NK-92 treated with Interleukin-12 subunit alpha and Interleukin-12 subunit beta, amount 100 ng/mL, for 24 hours (cell line): ENCODE measurements around the gene PIGQ.

Source experiments
- DNase-seq: peaks from one replicate; lab custom pipeline; 2025; lab: John Stamatoyannopoulos, UW

Gene PIGQ

DNA sequence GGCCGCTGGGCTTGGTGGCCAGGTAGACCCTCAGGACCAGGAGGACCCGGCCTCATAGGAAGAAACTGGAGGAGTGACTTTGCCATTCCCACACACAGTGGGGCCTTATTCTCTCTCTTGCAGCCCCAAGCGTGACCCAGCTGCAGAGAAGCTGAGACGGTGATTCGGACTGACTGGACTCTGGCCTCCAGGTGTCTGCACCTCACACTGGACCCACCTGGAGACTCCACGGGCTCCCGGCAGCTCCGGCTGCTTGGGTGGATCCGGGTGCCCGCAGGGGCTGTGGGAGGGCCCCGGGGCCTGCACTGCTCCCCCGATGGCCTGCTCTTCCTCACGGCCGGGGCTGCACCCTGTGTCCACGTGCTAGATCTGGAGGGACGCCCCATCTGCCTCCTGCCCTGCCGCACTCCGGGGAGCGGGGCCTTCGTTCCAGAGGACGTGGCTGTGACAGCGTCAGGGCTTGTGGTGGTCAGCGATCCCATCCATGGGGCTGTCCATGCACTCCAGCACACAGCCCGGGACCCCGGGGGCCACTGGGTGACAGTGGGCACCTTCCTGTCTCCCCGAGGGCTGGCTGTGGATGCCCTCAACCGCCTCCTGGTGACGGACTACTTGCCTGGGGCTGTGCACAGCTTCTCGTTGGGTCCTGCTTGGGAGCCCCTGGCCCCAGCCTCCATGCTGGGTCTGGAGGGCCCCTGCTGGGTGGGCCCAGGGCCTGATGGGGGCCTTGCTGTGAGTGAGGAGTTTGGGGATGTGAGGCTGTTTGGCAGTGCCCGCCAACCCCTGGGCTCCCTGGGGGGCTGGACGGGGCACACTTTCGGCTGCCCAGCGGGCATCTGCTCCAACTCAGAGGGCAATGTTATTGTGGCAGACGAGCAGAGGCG lies 2.2 kb upstream of the PIGQ start:
- no peak for DNase-seq

DNA sequence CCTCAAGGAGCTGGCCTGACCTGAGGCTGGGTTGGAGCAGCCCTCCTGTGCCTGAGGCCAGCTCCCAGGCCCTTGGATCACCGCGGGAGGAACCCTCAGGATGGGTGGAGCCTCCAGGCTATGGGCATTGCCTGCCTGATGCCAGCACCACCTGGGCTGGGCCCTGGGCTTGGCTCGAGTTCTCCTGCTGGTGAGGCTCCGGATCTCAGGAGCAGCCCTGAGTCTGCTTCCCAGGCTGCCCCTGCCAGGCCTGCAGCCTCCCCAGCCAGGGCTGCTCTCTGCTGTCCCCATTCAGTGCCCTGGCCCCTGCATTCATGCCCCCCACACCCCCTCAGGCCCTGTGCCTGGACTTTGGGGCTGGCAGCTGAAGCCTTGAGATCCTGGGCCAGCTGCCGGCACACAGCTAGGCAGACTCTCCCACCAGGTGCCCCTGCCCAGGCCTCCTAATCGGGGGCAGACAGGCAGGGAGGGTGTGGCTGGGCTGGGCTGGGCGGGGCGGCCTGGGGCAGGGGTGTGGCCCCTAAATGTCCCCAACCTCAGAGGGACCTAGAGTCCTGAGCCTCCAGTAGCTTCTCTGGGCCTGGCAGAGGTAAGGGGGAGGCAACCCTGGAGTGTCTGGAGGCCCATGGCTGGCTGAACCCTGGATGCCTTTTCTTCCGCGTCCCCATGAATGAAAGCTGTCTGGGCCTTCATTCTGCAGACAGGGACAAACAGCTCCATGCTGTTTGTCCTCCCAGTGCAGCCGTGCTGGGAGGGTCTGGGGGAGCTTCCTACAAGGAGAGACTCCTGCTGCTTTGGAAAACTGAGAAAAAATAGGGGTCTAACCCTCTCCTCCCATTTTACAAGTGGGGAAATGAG lies 1.1 kb upstream of the PIGQ start:
- DNase-seq = no peak

DNA sequence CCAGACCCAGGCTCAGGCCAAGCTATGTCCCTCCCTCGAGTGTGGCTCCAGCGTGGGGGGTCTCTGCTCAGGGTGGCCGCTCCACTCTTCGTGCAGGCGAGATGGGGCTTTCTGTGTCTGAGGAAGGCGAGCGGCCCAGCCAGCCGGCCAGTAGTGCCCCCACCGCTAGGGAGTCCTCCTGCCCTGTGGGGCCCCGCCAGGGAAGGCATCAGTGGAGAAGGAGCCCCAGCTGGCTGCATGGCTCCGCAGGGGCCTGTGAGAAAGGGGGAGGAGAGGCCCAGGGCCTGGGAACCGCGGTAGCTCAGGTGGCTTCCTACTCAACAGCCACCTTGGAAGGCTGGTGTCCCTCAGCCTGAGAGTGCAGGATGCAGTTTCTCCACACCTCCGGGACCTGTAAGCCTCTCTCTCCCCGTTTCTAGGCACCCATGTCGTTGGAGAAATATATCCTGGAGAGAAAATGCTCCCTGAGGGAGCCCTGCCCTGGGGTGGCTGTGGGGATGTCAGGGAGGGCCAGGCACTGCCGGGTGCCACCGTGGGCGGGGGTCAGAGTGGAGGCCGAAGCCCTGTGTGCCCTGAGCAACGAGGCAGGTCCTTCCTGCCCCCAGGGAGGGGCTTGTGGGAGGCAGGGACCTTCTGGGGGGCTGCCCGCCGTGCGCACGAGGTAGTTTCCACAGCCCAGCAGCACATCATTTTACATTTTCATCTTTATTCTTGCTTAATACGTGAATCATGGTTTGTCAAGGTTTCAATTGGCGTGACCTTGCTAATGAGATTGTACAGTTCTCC lies 3.3 kb downstream of the PIGQ start:
- DNase-seq = no peak

DNA sequence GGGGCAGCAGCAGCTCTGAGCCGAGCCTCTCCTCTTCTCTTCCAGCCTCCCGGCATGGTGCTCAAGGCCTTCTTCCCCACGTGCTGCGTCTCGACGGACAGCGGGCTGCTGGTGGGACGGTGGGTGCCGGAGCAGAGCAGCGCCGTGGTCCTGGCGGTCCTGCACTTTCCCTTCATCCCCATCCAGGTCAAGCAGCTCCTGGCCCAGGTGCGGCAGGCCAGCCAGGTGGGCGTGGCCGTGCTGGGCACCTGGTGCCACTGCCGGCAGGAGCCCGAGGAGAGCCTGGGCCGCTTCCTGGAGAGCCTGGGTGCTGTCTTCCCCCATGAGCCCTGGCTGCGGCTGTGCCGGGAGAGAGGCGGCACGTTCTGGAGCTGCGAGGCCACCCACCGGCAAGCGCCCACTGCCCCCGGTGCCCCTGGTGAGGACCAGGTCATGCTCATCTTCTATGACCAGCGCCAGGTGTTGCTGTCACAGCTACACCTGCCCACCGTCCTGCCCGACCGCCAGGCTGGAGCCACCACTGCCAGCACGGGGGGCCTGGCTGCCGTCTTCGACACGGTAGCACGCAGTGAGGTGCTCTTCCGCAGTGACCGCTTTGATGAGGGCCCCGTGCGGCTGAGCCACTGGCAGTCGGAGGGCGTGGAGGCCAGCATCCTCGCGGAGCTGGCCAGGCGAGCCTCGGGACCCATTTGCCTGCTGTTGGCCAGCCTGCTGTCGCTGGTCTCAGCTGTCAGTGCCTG lies 4.4 kb downstream of the PIGQ start:
- no peak for DNase-seq

DNA sequence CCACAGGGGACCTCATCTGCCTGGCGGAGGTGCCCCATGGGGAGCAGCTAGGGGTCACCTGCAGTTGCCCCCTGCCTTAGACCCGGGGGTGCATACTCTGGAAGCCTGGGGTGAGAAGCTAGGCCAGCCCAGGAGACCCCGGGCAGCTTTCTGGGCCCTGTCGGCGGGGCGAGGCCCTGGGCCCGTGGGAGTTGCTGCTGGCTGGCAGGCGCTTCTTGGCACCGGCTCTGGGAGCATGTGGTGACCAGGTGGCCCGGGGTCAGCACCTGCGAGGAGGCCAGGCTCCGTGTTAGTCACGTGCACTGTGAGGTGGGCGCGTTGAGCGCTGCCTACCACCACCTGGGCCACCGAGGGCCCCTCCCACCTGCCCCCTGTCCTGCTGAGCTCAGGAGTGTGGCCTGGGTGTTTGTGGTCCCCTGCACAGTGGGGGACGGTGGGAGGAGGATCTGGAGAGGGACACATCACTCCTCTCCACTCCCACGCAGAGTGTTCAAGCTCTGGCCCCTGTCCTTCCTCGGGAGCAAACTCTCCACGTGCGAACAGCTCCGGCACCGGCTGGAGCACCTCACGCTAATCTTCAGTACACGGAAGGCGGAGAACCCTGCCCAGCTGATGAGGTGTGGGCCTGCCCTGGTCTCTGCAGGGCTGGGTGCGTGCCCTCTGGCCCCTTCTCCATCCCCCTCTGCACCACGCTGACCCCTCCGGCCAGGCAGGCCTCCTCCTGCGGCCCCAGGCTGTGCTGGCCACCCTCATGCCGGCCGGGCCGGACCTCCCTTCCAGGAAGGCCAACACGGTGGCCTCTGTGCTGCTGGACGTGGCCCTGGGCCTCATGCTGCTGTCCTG lies 5.8 kb downstream of the PIGQ start:
- no peak for DNase-seq

DNA sequence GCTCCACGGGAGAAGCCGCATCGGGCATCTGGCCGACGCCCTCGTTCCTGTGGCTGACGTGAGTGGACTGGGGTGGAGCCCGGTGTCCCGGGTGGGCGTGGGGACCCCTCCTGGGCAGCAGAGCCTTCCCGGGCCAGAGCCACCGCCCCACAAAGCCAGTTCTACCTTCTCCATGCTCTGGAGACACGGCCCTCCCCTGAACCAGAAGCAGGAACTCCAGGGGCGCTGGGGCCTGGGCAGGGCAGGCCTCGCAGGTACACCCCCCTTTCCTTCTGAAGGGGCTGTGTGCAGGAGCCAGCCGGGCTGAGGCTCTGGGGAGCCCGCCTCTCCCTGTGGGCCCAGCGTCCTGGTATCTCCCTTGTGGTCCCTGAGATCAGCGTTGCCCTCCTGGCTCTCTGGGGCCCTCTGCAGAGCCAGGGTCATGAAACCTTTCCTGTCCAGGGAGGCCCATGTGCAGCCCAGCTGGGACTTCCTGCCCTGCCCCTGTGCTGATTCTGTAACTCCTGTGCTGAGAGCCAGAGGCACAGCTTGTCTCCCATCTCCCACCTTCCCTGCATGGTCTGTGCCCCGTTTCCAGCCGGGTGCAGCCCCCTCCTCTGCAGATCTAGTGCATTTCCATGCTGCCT lies 6.5 kb downstream of the PIGQ start:
- no peak for DNase-seq

DNA sequence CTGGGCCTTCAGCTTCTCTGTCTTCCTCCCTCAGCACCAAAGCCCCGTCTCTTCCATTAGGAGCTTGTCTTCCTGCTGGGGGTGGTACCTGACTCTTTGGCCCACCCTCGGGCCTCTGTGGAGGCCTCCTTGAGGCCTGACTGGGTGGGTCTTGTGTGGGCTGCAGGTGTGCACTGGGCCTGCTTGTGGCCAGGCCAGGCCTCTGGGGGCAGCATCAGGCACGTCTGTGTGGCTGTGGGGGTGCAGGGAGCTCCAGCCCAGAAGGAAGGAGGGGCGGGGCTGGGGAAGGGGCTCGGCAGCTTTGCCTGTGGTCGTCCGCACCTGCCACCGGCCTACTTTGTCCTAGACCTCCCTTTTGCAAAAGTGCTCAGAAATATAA lies 7.0 kb downstream of the PIGQ start:
- no peak for DNase-seq

DNA sequence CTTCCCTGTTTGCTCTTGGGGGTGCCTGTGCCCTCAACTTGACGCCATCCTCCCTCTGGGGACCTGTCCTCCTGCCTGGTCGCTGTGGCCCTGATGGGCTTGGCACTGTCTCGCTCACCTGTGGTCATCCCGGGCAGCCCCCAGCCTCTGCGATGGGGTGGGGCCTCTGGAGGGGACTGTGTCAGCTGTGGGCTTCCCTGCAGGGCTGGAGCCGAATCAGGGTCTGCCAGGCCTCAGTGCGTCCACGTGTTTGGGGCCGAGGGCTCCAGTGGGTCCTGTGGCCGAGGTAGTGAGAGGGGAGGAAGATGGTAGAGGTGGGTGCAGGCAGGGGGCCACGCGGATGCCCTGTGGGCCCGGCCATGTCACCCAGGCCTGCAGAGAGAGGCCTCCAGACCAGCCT lies 8.0 kb downstream of the PIGQ start:
- no peak for DNase-seq

DNA sequence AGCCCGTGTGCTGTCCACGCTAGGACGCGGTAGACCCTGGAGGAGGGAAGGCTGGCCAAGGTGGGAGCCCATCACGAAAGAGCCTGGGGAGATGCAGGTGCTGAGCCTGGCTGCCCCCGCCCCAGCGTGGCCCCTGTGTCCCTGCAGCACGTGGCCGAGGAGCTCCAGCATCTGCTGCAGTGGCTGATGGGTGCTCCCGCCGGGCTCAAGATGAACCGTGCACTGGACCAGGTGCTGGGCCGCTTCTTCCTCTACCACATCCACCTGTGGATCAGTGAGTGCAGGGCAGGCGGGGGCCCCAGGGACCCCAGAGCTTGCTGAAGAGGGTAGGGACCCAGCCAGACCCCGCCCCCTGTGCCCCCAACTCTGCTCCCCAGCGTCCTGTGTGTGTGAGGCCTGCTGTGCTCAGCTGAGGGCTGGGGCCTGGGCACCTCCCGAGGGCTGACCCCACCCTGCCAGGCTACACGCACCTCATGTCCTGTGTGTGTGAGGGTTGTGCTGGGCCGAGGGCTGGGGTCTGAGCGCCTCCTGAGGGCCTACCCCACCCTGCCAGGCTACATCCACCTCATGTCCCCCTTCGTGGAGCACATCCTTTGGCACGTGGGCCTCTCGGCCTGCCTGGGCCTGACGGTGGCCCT lies 8.6 kb downstream of the PIGQ start:
- no peak for DNase-seq

DNA sequence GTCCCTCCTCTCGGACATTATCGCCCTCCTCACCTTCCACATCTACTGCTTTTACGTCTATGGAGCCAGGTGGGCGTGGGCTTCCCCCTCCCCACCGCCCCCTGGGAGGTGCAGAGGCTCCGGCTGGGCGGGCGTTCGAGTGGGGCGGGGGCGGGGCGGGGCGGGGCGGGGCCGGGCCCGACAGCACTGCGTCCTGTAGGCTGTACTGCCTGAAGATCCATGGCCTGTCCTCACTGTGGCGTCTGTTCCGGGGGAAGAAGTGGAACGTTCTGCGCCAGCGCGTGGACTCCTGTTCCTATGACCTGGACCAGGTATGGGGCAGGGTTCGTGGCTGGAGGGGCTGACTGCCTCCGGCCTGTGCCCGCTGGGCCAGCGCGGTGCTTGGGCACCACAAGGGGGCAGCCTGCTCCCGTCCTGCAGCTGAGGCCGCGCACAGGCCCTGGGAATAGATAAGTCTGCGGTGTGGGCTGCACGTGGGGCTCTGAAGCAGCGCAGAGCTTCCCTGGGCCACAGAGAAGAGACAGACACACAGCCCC lies 9.2 kb downstream of the PIGQ start:
- DNase-seq = no peak

DNA sequence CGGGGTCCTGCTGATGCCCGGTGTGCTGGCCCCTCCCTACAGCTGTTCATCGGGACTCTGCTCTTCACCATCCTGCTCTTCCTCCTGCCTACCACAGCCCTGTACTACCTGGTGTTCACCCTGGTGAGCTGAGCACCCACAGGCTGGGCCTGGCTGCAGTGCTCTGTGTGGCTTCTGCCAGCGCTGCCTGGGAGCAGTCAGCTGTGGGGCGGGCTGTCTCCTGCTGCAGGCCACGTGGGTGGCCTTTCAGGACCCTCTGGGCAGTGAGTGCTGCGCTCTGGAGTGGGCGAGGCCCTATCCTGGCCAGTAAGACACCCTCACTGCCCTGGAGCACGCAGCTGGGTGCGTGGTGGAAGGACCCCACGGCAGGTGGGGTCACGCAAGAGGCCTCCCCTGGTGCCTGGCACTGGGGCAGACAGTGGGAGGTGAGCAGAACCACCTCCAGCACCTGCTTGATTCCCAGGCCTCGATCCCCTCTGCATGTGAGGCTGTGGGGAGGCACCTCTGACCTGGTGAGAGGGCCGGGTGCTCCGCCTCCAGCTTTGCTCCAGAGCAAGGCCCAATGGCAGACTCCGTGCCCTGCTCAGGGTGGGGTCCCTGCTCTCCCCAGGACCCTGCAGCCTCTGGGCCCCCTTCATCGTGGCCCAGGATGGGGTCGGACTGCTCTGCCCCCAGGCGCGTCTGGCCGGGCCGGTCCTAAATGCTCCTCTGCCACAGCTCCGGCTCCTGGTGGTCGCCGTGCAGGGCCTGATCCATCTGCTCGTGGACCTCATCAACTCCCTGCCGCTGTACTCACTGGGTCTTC lies 10.6 kb downstream of the PIGQ start:
- DNase-seq = no peak

DNA sequence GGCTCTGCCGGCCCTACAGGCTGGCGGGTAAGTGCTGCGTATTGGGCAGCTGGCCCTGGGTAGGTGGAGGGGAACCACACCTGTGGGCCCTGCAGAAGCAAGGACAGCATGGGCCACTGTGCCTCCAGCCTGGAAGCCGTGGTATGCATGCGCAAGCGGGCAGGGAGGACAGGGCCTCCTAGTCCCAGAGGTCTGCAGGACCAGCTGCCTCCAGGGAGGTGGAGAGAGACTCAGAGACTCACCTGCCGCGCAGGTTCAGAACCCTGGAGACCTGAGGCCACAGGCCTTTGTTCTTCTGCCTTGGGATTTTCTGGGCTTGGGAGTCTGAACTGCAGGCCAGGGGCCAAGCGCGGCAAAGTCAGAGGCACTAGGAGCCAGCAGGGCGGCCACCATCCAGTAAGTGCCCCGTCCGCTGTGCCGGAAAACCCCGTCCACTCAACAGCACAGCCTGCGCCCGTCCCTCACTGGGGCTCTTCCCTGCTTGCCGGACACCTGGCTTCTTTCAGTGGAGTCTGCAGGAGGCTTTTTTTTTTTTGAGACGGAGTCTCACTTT lies 11.3 kb downstream of the PIGQ start:
- no peak for DNase-seq

DNA sequence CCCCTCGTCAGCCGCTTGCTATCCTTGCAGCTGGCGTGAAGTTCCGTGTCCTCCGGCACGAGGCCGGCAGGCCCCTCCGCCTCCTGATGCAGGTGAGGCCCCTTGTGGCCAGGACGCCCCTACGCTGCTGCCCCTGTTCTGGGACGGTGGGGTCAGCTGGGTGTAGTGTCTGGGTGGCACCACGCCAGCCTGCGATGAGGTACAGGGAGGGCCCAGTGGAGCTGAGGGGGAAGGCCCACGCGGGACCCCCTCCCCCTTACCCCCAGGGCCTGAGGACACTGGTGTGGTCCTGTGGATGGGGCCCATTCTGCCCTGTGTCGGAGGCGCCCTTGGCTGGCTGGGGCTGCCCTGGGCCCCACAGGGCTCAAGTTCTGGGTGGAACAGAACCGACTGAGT lies 12.4 kb downstream of the PIGQ start:
- DNase-seq = no peak

DNA sequence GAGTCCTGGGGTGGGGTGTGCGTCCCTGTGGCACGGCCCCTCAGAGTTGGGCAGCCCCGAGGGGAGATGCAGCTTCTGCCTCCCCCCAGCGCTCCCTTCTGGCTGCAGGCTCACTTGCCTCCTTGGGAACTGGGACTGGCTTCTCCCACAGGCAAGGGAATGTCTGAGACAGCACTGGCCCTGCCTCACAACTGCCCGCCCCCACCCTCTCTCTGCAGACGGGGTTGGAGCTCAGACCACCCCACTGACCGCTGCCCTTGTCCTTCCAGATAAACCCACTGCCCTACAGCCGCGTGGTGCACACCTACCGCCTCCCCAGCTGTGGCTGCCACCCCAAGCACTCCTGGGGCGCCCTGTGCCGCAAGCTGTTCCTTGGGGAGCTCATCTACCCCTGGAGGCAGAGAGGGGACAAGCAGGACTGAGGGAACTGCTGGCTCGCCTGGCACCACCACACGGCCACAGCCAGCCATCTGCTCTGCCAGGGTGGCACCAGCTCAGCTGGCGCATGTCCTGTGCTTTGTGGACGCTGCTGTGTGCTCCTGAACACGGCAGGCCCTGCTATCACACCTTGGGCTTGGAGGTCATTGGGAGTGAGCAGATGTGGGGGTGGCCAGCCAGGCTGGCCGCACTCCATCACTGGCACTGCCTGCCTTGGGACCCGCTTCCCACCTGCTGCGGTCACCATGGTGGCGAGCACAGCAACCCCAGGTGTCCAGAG lies 13.0 kb downstream of the PIGQ start:
- no peak for DNase-seq

DNA sequence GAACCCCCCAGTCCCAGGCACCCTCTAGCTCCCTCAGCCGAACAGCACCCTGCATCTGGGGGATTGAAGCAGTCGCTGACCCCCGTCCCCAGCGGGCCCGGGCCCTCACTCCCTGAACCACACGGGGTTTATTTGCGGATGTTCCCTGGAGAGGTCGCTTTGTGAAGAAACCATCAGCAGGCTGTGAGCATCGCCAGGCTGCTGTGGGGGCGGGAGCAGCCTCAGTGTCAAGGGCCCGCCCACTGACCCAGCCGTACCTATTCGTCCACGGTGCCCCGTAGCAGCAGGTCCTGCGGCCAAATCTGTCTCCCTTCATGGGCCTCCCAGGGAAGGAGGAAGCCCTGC lies 13.7 kb downstream of the PIGQ start:
- no peak for DNase-seq

DNA sequence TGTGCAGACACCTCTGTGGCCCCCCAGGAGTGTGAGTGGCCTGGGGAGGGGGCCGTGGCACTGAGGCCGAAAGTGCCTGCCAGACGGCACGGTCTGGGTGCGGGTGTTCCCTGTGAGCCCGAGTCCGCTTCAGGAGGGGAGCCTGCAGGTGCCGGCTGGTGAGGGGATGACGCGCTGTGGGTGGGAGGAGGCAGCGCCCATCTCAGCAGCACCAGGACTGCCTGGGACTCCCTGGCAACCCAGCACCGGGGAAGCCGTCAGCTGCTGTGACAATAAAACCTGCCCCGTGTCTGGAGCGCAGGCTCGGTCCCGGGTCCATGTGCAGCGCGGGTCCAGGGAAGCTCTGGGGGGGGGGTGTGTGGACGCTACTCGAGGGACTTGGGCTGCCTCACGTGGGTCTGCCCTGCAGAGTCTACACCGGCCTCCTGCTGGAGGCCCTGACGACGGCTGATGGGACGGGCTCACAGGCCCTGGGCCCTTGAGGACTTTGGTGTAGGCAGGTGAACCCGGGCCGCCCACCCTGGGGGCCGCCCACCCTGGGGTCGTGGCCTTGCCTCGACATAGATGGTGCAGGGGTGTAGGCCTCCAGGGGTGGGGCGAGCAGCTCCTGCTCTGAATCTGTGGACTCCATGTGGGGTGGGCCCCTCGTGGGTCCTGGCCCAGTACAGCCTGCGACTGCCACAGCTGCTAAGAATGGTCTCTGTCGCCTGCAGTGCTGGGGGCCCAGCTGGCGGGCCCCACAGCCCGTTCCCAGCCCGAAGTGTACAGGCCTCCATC lies 14.2 kb downstream of the PIGQ start:
- no peak for DNase-seq

DNA sequence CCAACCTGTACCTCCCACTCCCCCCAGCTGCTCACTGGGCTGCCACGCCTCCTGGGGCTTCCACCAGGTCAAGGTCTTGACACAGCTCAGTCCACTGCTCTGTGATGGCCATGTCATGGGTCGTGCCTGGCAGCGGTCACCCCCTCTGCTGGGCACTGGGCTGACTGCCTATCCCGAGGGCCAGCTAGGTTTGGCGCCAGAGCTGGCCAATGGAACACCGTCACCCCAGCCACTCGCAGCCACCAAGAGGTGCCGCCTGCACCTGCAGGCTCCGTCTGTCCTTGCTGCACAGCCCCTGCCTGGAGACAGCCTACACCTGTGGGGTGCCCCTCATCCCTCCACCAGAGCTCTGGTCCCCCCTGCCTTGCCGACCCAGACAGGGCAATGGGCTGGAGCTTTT lies 15.6 kb downstream of the PIGQ start:
- DNase-seq = no peak
